ENCODE measurements around the gene RAPGEF1. TPM values are rescaled to one million over a fixed set of nuclear protein-coding genes. Genes with fewer than 3 reads are reported as not detected.
"Not testable (repeated sequence)": the region's sequence is repeated elsewhere in the genome, so short reads cannot be mapped to it uniquely, and the experiment has no call there.

RAPGEF1 gene
- total RNA-seq, 1 donor from 2014 or later = 69.4 TPM

DNA sequence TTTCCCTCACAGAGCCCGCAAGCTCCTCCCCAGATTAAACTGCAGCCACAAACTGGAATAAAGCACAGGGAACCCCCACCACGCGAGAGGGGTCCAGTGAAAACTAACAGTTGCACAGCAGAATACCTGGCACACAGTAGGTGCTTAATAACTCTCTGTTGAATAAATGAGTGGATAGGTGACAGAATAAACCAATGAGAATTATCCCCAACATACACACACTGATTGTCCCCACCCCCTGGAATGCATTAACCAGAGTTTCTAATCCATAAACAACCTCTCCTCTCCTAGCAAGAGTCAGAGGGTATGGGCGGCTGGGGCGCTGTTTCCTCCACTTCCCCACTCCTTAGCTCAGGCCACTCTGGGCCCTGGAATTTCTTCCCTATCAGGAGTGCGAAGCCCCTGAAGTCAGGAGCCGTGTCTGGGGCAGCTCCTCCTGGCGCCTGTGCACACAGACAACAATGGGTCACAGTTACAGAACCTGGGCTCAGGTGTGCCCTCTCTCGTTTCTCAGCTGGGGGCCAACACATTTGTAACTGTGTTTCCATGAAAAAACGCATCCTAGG lies 27.6 kb downstream of the RAPGEF1 start:
- no peak for DNase-seq (ENCODE audit: low spot score)
- no peak for ATAC-seq
- intact Hi-C loops (cut with DNase I) = no loop called here

DNA sequence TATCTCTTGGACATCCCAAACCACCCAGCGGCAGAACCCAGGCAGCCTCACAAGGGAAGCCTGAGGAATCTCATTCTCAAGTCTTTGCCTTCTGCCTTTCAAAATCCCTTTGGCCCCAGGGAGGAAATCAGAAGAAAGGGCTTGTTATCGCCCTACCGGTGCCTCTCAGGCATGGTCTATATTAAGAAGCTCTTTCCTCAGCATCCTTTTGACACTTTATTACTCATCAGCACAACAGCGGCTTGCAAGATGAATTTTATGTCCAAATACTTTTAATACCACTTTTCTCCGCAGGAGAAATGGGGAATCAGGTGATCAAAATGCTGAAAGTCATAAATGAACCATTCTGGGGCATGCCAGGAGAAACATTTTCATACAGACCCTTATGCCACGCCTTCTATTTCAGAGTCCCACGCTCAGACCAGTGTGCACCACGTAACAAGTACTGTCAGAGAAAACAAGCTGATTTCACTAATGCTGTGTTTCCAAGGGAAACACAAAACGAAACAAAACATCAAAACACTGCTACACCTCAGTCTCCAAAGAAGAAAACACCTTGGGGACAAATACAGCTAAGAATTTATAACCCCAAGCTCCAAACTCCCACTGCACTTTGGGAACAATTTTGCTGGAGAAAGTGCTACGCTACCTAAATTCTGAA lies 30.0 kb downstream of the RAPGEF1 start:
- intact Hi-C loops (cut with DNase I) = no loop called here
- ATAC-seq = no peak

DNA sequence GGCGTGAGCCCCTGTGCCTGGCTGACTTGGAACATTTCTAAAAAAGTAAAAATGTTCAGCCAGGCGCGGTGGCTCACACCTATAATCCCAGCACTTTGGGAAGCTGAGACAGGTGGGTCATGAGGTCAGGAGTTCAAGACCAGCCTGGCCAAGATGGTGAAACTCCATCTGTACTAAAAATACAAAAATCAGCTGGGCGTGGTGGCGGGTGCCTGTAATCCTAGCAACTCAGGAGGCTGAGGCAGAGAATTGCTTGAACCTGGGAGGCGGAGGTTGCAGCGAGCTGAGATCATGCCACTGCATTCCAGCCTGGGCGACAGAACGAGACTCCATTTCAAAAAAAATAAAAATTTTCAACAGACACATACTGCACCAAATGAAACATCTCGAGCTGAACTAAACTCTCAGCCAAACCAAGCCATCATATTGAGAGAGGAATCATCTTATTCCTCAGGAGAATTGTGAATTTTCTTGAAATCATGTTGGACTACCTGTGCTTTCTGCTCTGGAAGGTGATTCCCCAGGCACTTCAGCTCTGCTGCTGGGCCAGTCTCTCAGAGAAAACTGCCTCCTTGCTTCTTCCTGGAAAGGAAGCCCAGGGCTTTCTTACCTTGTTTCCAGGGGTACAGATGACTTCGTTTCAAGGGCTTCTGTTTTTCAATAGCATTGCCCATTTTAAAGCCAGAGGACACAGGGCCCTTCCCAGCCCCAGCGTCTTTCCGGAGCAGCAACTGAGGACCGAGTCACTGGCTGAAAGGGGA lies 30.7 kb downstream of the RAPGEF1 start:
- DNase-seq (ENCODE audit: low spot score); intact Hi-C loops (cut with DNase I); ATAC-seq: not testable (repeated sequence)

More for the DNA sequence above, 30.0 kb downstream of the RAPGEF1 start:
- no peak for DNase-seq (ENCODE audit: low spot score)

DNA sequence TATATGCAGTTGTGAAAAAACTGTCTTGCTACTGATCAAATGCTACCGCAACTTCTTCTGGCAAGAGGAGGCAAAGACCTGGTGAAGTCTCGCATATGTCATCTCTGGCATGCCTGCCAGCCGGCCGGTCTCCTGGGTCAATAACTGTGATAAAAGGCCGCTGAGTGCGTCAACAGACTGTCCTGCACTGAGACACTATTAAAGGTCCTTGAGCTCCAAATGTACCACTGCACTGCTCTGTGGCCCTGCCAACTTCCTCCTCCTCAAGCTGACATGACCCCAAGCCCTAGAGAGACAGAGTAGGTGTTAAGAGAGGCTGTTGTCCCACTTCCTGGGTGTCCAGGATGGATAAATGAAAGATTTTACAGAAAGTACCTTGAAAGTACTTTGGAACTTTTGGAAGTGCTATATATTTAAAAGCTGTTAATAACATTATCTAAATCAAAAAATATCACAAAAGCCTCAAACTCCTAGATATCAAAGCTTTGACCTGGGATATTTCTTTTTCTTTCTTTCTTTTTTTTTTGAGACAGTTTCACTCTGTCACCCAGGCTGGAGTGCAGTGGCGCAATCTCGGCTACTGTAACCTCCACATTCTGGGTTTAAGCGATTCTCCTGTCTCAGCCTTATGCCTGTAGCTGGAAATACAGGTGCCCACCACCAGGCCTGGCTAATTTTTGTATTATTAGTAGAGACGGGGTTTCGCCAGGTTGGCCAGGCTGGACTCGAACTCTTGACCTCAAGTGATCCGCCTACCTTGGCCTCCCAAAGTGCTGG lies 31.5 kb downstream of the RAPGEF1 start:
- DNase-seq (ENCODE audit: low spot score) (no peak), ATAC-seq (peak; percentile 72)
- intact Hi-C loops (cut with DNase I) = no loop called here

DNA sequence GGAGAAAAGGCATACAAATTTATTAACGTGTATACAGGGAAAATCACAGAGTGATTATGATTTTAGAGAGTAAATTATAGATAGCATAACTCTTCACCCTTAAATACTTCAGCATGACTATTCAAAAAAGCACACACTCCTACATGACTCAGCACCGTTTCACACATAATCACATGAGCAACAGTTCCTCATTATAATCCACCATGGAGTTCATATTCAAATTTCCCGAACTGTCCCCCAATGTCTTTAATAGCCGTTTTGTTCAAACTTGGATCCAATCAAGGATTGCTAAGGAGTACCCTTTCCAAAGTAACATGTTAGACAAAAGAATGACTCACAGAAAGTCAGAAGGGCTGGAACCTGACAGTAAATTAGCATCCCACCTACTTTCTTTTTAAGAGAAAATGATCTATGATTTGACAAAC lies 32.1 kb downstream of the RAPGEF1 start:
- intact Hi-C loops (cut with DNase I) = no loop called here
- ATAC-seq (peak; percentile 73), DNase-seq (ENCODE audit: low spot score) (no peak)

DNA sequence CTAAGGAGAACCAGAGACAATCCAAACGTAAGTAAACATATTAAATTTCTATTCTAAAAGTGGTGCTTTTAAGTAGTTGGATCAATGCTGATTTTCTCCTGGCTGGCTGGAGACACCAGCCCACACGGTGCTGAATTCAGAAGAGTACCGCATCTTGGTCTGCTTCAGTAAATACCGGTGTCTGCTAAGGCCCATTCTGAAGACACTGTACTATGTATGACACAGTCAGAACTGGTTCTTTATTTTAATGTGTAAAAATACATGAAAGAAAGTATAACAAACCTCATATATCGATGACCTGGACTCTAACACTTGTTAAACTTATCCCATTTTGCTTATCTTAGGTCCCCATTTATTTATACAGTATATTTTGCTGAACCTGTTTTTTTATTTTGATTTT lies 32.8 kb downstream of the RAPGEF1 start:
- DNase-seq (ENCODE audit: low spot score) = no peak
- ATAC-seq = no peak

DNA sequence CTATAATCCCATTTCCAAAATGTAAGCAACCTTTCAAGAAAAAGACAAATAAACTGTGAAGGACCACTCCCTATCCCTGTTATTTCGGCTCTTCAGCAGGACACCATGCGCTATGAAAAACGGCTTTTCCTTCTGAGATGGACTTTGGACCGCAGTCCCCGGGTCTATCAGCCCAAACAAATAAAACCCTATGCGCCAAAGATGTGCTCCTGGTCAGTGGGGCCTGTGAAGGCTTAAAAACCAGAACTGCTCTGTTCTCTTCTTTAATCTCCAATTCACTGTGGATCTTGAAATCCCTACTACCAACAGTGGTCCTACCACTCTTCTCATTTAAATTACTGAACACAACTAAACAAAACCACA lies 33.3 kb downstream of the RAPGEF1 start:
- intact Hi-C loops (cut with DNase I) = no loop called here
- no peak for DNase-seq (ENCODE audit: low spot score)
- no peak for ATAC-seq

More for the DNA sequence above, 32.8 kb downstream of the RAPGEF1 start:
- intact Hi-C loops (cut with DNase I) = no loop called here

DNA sequence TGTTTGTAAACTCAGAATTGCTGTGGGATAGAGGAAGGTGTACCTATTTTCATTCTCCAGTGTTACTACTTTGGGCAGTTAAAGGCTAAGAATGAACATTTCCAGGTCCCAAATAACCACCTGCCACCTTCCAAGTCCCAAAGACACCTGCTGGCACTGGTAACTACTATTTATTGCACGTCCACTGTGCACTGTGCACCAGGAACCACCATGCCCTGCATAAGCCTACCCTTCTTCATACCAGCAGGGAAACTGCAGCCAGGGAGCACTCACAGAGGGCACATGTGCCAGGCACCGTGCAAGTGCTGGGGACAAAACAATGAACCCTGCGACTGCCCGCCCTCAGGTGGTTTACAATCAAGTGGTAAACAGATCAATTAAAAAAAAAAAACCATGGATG lies 34.9 kb downstream of the RAPGEF1 start:
- DNase-seq (ENCODE audit: low spot score) (no peak), ATAC-seq (no peak)
- intact Hi-C loops (cut with DNase I) = no loop called here

DNA sequence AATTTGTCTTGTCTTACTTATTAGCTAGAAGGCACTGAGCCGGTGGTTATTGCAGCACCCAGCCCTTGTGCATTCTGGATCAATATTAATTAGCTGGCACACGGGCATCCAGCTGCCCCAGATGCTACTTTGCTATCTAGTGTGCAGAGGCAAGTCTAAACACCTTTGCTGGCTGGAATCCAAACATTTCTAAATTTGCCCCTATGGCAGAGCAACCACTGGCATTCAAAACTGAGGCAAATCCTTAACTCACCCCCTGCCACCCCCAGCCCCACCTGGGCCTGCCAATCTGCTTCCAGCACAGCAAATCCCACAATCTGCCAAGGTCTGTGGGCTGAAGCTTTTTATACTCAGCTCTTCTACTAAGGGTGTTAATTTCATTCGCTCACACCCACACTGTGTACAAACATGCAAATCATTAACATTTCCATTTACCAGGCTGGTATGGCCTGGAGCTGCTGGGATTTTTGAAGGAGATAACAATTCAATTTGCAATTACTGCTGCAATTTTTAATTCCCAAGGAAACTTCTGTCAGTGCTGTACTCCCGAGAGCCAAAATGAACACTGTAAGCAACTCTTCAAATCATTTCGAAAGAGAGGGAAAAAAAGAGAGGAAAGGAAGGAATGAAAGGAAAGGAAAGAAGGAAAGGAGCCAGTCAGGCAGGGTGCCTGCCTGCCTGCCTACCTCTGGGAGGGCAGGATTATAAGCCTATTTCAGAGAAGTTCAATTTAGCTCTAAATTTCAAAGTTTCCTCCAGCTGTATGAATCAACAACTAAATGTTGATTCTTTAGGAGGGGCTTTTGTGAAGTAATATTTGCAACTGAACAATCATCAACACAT lies 35.5 kb downstream of the RAPGEF1 start:
- intact Hi-C loops (cut with DNase I) = no loop called here
- ATAC-seq (no peak), DNase-seq (ENCODE audit: low spot score) (no peak)

DNA sequence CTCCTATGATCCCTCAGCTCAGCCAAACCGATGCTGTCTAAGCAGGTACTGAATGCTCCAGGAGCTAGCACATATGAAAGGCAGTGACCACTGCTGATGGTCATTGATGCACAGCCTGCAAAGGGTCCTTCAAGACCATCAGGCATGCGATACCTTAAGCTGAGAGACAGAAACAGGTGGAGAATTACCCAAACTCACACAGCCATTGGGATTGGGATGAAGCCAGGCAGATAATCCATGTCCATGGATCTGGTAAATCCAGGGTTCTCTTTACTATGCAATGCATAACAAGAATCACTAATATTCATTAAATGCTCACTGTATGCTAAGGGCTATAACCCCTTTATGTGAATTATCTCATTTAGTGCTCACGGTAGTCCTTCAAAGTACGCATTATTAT lies 36.2 kb downstream of the RAPGEF1 start:
- DNase-seq (ENCODE audit: low spot score) (no peak), ATAC-seq (no peak)
- intact Hi-C loops (cut with DNase I) = no loop called here

DNA sequence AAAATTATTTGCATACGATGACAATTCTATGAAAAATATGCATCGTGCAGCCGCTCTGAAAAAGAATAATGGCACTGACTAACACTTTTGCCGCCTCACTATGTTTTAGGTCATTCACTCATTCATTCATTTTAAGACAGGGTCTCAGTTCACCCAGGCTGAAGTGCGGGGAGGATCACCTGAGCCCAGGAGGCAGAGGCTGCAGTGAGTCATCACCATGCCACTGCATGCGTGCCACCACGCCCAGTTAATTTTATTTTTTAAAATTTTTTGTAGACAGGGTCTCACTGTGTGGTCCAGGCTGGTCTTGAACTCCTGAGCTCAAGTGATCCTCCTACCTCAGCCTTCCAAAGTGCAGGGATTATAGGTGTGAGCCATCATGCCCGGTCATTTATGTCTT lies 37.0 kb downstream of the RAPGEF1 start:
- intact Hi-C loops (cut with DNase I) = no loop called here
- no peak for ATAC-seq
- no peak for DNase-seq (ENCODE audit: low spot score)

DNA sequence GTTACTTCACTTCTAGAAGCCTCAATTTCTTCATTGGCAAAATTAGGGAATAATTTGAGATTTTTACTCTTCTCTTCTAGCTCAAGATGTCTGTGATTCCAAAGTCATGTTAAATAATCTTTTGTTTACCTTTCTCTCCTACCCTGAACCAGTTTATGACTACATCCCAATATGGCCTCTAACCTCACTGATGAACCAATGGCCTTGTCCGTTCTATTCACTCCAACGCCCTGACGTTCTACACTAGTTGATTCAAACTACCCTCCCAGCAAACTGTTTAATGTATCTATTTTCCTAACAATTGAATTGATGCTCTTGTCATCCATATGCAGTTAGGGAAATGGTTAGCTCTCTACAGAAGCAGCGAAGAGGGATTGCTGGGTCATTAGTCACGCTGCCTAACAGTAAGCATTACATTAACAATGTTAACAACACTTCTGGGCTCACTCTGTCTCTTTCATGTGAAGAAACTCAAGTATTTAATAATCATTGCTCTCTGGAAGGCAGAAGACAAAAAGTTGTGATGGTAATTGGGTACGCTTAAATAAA lies 38.0 kb downstream of the RAPGEF1 start:
- intact Hi-C loops (cut with DNase I) = no loop called here
- no peak for DNase-seq (ENCODE audit: low spot score)
- no peak for ATAC-seq

DNA sequence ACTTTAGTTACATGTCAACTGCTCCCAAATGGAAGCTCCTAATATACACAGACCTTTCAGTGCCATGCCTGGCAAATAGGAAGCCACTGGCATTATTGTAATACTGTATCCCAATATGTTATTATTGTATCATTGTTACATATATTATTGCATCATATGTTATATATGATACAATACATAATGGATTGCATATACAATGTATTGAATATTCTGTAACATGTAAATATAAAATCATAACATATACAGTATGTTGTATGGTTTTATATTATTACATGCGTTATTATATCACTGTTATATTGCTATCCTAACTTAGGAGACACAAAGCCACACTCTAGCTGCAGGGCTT lies 38.5 kb downstream of the RAPGEF1 start:
- ATAC-seq (no peak), DNase-seq (ENCODE audit: low spot score) (no peak)
- intact Hi-C loops (cut with DNase I) = no loop called here

DNA sequence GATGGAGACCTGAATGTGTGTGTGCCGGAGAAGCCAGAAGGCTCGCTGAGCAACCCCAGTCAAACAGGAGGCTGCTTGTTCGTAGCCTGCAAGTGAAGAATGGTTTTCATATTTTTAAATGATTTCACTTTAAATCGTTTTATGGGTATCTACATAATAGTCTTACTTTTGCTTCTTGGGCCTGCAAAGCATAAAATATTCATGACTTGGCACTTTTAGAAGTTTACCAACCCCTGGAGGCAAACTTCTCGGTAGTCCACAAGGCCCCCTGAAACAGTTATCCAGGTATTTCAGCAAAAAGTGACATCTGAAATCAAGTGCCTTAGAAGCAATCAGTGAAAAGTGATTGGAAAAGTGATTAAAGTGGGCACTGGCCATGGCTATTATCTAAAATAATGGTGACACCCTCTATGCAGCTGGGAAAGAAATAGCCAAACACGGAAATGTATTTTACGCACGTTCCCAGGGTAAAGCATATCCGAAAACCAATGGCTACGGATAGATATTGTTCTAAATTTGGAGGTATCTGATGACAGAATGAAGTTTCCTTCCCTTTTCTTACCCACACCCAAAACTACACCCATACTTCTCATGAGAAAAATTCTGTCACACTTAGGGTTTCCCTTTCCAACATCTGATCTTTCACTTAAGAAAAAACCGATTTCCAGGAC lies 39.0 kb downstream of the RAPGEF1 start:
- DNase-seq (ENCODE audit: low spot score) = no peak
- ATAC-seq = no peak
- intact Hi-C loops (cut with DNase I) = no loop called here

DNA sequence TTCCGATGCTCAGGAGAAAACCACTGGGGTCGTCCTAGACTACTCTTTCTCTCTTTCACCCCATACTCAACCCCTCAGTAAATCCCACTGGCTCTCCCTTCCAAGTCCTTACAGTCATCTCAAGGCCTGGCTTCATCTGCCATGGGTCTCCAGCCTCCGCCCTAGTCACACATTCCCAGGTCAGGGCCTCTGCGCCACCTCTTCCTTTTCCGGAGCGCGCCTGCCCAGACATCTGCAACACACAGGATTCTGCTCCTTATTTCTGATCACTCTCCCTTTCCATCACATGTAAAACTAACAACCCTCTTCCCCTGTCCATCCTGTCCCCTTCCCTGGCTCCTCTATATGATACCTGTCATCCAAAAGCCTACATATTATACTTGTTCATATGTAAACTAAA lies 39.8 kb downstream of the RAPGEF1 start:
- ATAC-seq = no peak
- intact Hi-C loops (cut with DNase I) = no loop called here
- no peak for DNase-seq (ENCODE audit: low spot score)

DNA sequence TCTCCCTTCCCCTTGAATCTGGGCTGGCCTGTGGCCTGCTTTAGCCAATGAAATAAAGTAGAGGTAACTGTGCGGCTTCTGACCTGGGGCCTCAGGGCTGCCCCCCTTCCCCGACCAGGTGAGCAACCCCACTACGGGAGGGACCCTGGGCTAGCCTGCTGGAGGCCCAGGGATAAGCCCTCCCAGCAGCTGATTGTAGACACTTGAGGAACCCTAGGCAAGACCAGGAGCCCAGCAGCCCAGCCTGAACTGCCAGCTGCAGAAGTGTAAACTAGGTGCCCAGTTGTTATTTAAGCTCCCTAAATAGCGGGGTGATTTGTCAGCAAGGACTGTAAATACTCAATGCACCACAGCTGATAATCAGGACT lies 41.3 kb downstream of the RAPGEF1 start:
- no peak for DNase-seq (ENCODE audit: low spot score)
- no peak for ATAC-seq
- intact Hi-C loops (cut with DNase I) = no loop called here

DNA sequence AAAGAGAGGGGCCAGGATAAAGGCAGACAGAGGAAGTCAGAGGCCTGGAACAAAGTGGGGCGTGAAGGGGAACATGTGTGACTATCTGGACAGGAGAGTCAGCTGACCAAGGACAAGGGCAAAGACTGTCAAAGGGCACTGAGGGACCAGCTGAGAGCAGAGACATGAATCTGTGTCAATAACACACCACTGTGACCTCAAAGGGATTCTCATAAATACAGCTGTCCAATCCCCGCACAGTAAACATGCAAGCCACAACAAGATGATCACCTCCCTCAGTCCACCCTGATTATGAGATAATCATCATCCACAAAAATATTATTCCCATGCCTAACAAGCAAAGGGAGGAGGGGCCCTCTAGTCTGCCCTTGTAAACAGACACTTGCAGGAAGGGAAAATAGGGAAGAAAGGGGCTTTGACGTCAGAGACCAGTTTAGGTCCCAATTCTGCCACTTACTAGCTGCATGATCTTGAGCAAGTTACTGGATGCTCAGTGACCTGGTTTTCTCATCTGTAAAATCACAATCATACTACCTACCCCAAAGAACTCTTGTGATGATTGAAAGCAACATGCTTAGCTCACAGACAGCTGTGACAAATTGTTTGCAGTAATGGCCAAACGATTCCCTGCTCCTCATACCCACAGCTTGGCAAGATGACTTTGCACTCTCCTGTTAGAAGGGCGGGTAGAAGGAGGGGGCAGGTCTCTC lies 41.8 kb downstream of the RAPGEF1 start:
- DNase-seq (ENCODE audit: low spot score) (no peak), ATAC-seq (peak; percentile 49)
- intact Hi-C loops (cut with DNase I) = no loop called here

DNA sequence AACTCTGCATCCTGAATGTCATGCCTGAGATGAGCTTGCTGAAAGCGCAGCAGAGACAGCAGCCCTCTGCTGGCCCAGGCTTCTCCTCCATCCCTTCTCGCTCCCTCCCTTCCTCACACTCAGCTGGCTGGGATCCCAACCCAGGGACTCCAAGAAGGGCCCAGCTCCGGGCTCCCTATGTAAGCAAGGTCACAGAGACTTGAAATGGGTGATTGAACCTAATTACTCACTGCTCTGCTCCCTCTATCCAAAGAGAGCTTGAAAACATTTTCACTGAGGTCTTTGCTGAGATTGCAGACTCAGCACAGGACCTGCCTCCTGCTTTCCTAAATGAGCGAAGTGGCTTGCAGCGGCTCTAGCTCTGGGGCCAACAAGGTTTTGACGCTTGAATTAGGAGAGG lies 42.8 kb downstream of the RAPGEF1 start:
- ATAC-seq (peak; percentile 87), DNase-seq (ENCODE audit: low spot score) (peak; percentile 76)
- intact Hi-C loops (cut with DNase I) = no loop called here

Data from sciatic nerve (tissue), 2 donors.